Measurements from ENCODE around the gene CLTCL1. TPM values are rescaled to one million over a fixed set of nuclear protein-coding genes. Genes with fewer than 3 reads are reported as not detected.

Gene CLTCL1
- polyA plus RNA-seq, 1 donor = 36.3 TPM

GRCh38 chr22:19129871-19130270 lies 161.6 kb downstream of the CLTCL1 start:
- DNase-seq = no peak

Other genes starting within 250 kb of the CLTCL1 start
- 49.1 TPM for gene DGCR2, start 169.3 kb downstream of the CLTCL1 start, polyA plus RNA-seq (ENCODE audit: insufficient read length)
- gene TSSK2, start 160.4 kb downstream of the CLTCL1 start, polyA plus RNA-seq (ENCODE audit: insufficient read length) = 0.56 TPM
- gene ESS2, start 147.1 kb downstream of the CLTCL1 start, polyA plus RNA-seq (ENCODE audit: insufficient read length) = 15.2 TPM
- not detected for gene GSC2, start 141.4 kb downstream of the CLTCL1 start, polyA plus RNA-seq (ENCODE audit: insufficient read length)
- 20.4 TPM for gene SLC25A1, start 113.0 kb downstream of the CLTCL1 start, polyA plus RNA-seq (ENCODE audit: insufficient read length)
- gene HIRA, start 140.0 kb upstream of the CLTCL1 start, polyA plus RNA-seq (ENCODE audit: insufficient read length) = 20.2 TPM
- 31.4 TPM for gene MRPL40, start 140.8 kb upstream of the CLTCL1 start, polyA plus RNA-seq (ENCODE audit: insufficient read length)
- 35.7 TPM for gene C22orf39, start 156.0 kb upstream of the CLTCL1 start, polyA plus RNA-seq (ENCODE audit: insufficient read length)
- gene UFD1, start 187.5 kb upstream of the CLTCL1 start, polyA plus RNA-seq (ENCODE audit: insufficient read length) = 40.6 TPM
- 7.4 TPM for gene CDC45, start 188.2 kb upstream of the CLTCL1 start, polyA plus RNA-seq (ENCODE audit: insufficient read length)
- gene CLDN5, start 232.7 kb upstream of the CLTCL1 start, polyA plus RNA-seq (ENCODE audit: insufficient read length) = 58.6 TPM

All from hindlimb muscle (tissue), 1 donor.